HG03558 (cell line): ENCODE results near the gene CBLL1.

Experiments
- ATAC-seq: cut with Tn5 transposase; IDR thresholded peaks from one replicate; pipeline ENCODE4 v1.9.1; 2021; ENCODE audit warnings: moderate number of reproducible peaks; ENCODE audit not compliant: unreplicated experiment; ENCODE audit errors: extremely low read depth

Gene CBLL1

GRCh38 chr7:107803009-107803610, 59.2 kb downstream of the CBLL1 start, which contains the start of gene SLC26A3:
TSS of gene SLC26A3 (minus strand) at chr7:107803223. CDS start at chr7:107794509, 8,714 bp downstream.
- no peak for ATAC-seq

GRCh38 chr7:107809179-107809578, 65.2 kb downstream of the CBLL1 start:
- ATAC-seq, result no peak

GRCh38 chr7:107810626-107811025, 66.7 kb downstream of the CBLL1 start:
- no peak for ATAC-seq
